ENCODE results near the gene VNN1. TPM values are rescaled to one million over a fixed set of nuclear protein-coding genes. Genes with fewer than 3 reads are reported as not detected.
A peak's percentile ranks its signal among the peaks of the same experiment; 100 is the strongest.
"Not testable (repeated sequence)": the region's sequence is repeated elsewhere in the genome, so short reads cannot be mapped to it uniquely, and the experiment has no call there.

Gene VNN1
- total RNA-seq, 3 donors from 2014 or later: 0.98 to 8.6 (median 2.6) TPM

DNA sequence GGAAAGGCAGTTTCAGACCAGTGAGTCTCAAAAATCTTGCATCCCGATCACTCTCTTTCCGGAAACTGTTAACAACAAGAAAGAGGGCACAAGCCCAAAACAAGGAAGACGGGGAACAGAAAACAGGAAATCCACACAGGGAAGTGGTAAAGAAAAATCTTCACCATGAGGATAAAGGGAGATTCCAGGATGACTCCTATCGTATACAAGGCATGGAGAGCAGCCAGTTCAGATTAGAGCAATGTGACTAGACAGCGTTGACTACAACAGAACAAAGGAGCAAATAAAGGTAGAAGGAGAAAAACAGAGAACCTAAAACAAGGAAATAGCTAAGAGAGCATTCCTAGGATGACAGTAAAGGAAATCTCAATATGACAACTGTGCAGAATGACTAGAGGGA, 26.5 kb downstream of the VNN1 start:
- TF ChIP-seq POLR2AphosphoS5 (IDR thresholded peaks at IDR 0.05) (no peak), POLR2A (IDR thresholded peaks at IDR 0.05) (no peak)
- TF ChIP-seq, protein P1, sequence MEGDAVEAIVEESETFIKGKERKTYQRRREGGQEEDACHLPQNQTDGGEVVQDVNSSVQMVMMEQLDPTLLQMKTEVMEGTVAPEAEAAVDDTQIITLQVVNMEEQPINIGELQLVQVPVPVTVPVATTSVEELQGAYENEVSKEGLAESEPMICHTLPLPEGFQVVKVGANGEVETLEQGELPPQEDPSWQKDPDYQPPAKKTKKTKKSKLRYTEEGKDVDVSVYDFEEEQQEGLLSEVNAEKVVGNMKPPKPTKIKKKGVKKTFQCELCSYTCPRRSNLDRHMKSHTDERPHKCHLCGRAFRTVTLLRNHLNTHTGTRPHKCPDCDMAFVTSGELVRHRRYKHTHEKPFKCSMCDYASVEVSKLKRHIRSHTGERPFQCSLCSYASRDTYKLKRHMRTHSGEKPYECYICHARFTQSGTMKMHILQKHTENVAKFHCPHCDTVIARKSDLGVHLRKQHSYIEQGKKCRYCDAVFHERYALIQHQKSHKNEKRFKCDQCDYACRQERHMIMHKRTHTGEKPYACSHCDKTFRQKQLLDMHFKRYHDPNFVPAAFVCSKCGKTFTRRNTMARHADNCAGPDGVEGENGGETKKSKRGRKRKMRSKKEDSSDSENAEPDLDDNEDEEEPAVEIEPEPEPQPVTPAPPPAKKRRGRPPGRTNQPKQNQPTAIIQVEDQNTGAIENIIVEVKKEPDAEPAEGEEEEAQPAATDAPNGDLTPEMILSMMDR (IDR thresholded peaks at IDR 0.05): no peak
- Histone ChIP-seq H3K4me3 (no peak overlapping the region), H3K27me3 (no peaks in the 10 kb centered on the region), H3K36me3 (no peaks in the 10 kb centered on the region), H3K4me1 (no peaks in the 10 kb centered on the region), H3K9me3 (no peaks in the 10 kb centered on the region), H3K27ac (no peak overlapping the region)
- DNase-seq (ENCODE audit: low spot score in 2 of 2): no peak
- intact Hi-C loops (cut with DNase I; ENCODE audit: low total_unique reads): no loop called here

DNA sequence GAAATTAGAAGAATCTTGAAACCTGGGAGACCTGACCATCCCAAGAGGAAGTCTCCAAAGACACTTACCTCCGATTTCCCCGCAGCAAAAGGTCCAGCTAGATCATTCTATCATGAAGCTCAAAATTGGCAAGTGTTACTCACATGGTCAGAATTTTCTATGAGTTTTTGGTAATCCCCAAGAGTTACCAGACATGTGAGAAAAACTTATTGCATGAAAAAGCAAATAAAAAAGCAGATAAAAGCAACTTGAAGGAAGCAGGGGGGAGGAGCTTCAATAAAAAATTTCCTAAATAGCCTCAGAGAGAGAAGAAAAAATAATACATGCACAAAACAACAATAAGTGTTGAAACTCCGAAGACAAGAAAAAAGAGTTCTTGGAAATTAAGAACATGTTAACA, 27.3 kb downstream of the VNN1 start:
- DNase-seq (ENCODE audit: low spot score in 2 of 2): no peak
- no peaks in the 10 kb centered on the region for H3K4me1 ChIP-seq
- no peaks in the 10 kb centered on the region for H3K27me3 ChIP-seq
- H3K27ac ChIP-seq: no peak overlapping the region
- TF ChIP-seq POLR2A (IDR thresholded peaks at IDR 0.05) (no peak), POLR2AphosphoS5 (IDR thresholded peaks at IDR 0.05) (no peak)
- TF ChIP-seq, protein P1 (IDR thresholded peaks at IDR 0.05): no peak
- intact Hi-C loops (cut with DNase I; ENCODE audit: low total_unique reads): no loop called here
- H3K36me3 ChIP-seq: no peaks in the 10 kb centered on the region
- H3K9me3 ChIP-seq: no peaks in the 10 kb centered on the region
- H3K4me3 ChIP-seq: no peak overlapping the region

GRCh38 chr6:132685009-132685408, 28.8 kb downstream of the VNN1 start:
- Histone ChIP-seq H3K9me3 (no peaks in the 10 kb centered on the region), H3K27me3 (no peaks in the 10 kb centered on the region), H3K4me3 (no peak overlapping the region), H3K27ac (no peak overlapping the region), H3K4me1 (no peaks in the 10 kb centered on the region), H3K36me3 (no peaks in the 10 kb centered on the region)
- intact Hi-C loops (cut with DNase I; ENCODE audit: low total_unique reads): no loop called here
- DNase-seq (ENCODE audit: low spot score in 2 of 2): no peak
- TF ChIP-seq POLR2A (IDR thresholded peaks at IDR 0.05): no peak
- no peak for TF ChIP-seq POLR2AphosphoS5 (IDR thresholded peaks at IDR 0.05)
- TF ChIP-seq, protein P1 (IDR thresholded peaks at IDR 0.05): no peak

DNA sequence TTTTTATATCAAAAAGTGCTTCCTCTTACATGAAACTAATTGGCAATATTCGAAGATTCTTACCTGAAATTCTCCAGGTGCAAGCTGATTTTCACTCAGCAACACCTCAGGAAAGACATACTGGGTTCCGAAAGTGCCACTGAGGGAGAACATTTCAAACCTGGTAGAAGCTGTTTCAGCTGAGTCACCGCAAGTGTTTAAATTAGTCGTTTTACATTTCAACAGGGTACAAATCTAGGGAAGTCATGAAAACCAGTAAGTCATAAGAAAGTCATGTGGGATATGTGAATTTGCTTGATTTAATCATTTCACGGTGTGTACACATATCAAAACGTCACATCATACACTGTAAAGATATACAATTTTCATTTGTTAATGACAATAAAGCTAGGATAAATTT, 29.6 kb downstream of the VNN1 start:
- no peak for DNase-seq (ENCODE audit: low spot score in 2 of 2)
- no peaks in the 10 kb centered on the region for H3K27me3 ChIP-seq
- no peak overlapping the region for H3K27ac ChIP-seq
- H3K9me3 ChIP-seq: no peaks in the 10 kb centered on the region
- no peaks in the 10 kb centered on the region for H3K4me1 ChIP-seq
- no peaks in the 10 kb centered on the region for H3K36me3 ChIP-seq
- intact Hi-C loops (cut with DNase I; ENCODE audit: low total_unique reads): no loop called here
- no peak for TF ChIP-seq POLR2A (IDR thresholded peaks at IDR 0.05)
- TF ChIP-seq, protein P1 (IDR thresholded peaks at IDR 0.05): no peak
- no peak for TF ChIP-seq POLR2AphosphoS5 (IDR thresholded peaks at IDR 0.05)
- H3K4me3 ChIP-seq: no peak overlapping the region

GRCh38 chr6:132683543-132683942, 30.3 kb downstream of the VNN1 start:
- peak overlapping the region in 1 of 2 donors; percentile 12 for H3K27ac ChIP-seq
- no peak overlapping the region for H3K4me3 ChIP-seq
- H3K9me3 ChIP-seq: no peaks in the 10 kb centered on the region
- no peaks in the 10 kb centered on the region for H3K4me1 ChIP-seq
- no peaks in the 10 kb centered on the region for H3K27me3 ChIP-seq
- H3K36me3 ChIP-seq: no peaks in the 10 kb centered on the region
- intact Hi-C loops (cut with DNase I; ENCODE audit: low total_unique reads): no loop called here
- peak in 1 of 3 donors; percentile 14 for TF ChIP-seq POLR2AphosphoS5 (IDR thresholded peaks at IDR 0.05)
- TF ChIP-seq, protein P1 (IDR thresholded peaks at IDR 0.05): no peak
- DNase-seq (ENCODE audit: low spot score in 2 of 2): peak in 1 of 2 donors; percentile 32

DNA sequence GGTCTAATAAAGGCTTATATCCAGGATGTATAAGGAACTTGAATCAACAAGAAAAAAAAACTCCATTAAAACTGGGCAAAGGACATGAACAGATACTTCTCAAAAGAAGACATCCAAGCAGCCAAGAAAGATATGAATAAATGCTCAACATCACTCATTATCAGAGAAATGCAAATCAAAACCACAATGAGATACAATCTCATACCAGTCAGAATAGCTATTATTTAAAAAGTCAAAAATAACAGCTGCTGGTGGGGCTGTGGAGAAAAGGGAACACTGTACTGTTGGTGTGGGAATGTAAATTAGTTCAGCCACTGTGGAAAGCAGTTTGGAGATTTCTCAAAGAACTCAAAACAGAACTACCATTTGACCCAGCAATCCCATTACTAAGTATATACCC, 34.8 kb downstream of the VNN1 start:
- not testable (repeated sequence) for DNase-seq (ENCODE audit: low spot score in 2 of 2); H3K4me3 ChIP-seq
- intact Hi-C loops (cut with DNase I; ENCODE audit: low total_unique reads): loop anchor here (5.0 kb wide), 1 partner anchor 1398 kb away; no protein-coding TSS in a partner anchor

More for the DNA sequence above, 34.8 kb downstream of the VNN1 start:
- not testable (repeated sequence) for H3K4me1 ChIP-seq, H3K36me3 ChIP-seq, H3K9me3 ChIP-seq, H3K27ac ChIP-seq, H3K27me3 ChIP-seq

Data from breast epithelium (tissue), 4 donors.